ENCODE measurements around the gene EHMT1. TPM values are rescaled to one million over a fixed set of nuclear protein-coding genes. Genes with fewer than 3 reads are reported as not detected.

The EHMT1 gene
- total and polyA plus RNA-seq, 2 experiments from 2014 or later = 162 to 177 TPM

DNA sequence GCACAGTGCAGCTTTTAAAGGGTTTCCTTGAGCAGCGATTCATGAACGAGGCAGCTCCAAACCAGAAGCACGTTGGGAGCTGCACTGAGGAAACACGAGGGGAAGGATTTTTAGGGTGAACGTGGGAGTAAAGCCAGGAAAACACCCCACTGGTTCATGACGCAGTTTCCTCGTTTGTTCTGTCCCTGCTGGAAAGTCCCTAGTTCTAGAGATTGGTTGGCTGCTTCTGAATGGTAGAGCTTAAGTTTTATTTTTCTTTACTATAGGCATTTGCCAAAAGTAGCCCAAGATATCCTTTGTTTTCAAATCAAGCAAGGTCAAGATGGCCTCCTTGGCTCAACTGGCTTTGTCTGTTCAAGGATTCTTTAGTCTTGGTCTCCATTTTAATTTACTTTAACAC lies 142.2 kb downstream of the EHMT1 start:
- TF ChIP-seq, protein P1, sequence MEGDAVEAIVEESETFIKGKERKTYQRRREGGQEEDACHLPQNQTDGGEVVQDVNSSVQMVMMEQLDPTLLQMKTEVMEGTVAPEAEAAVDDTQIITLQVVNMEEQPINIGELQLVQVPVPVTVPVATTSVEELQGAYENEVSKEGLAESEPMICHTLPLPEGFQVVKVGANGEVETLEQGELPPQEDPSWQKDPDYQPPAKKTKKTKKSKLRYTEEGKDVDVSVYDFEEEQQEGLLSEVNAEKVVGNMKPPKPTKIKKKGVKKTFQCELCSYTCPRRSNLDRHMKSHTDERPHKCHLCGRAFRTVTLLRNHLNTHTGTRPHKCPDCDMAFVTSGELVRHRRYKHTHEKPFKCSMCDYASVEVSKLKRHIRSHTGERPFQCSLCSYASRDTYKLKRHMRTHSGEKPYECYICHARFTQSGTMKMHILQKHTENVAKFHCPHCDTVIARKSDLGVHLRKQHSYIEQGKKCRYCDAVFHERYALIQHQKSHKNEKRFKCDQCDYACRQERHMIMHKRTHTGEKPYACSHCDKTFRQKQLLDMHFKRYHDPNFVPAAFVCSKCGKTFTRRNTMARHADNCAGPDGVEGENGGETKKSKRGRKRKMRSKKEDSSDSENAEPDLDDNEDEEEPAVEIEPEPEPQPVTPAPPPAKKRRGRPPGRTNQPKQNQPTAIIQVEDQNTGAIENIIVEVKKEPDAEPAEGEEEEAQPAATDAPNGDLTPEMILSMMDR (conservative IDR thresholded peaks at IDR 0.05; ENCODE audit: low read depth in 2 of 2) = no peak
- TF ChIP-seq ZNF331 (CRISPR knock-in tag; IDR thresholded peaks at IDR 0.05; ENCODE audit: low read depth) = no peak
- TF ChIP-seq STAT1 (IDR thresholded peaks at IDR 0.05; ENCODE audit: unreplicated experiment) = no peak
- TF ChIP-seq, protein P2, sequence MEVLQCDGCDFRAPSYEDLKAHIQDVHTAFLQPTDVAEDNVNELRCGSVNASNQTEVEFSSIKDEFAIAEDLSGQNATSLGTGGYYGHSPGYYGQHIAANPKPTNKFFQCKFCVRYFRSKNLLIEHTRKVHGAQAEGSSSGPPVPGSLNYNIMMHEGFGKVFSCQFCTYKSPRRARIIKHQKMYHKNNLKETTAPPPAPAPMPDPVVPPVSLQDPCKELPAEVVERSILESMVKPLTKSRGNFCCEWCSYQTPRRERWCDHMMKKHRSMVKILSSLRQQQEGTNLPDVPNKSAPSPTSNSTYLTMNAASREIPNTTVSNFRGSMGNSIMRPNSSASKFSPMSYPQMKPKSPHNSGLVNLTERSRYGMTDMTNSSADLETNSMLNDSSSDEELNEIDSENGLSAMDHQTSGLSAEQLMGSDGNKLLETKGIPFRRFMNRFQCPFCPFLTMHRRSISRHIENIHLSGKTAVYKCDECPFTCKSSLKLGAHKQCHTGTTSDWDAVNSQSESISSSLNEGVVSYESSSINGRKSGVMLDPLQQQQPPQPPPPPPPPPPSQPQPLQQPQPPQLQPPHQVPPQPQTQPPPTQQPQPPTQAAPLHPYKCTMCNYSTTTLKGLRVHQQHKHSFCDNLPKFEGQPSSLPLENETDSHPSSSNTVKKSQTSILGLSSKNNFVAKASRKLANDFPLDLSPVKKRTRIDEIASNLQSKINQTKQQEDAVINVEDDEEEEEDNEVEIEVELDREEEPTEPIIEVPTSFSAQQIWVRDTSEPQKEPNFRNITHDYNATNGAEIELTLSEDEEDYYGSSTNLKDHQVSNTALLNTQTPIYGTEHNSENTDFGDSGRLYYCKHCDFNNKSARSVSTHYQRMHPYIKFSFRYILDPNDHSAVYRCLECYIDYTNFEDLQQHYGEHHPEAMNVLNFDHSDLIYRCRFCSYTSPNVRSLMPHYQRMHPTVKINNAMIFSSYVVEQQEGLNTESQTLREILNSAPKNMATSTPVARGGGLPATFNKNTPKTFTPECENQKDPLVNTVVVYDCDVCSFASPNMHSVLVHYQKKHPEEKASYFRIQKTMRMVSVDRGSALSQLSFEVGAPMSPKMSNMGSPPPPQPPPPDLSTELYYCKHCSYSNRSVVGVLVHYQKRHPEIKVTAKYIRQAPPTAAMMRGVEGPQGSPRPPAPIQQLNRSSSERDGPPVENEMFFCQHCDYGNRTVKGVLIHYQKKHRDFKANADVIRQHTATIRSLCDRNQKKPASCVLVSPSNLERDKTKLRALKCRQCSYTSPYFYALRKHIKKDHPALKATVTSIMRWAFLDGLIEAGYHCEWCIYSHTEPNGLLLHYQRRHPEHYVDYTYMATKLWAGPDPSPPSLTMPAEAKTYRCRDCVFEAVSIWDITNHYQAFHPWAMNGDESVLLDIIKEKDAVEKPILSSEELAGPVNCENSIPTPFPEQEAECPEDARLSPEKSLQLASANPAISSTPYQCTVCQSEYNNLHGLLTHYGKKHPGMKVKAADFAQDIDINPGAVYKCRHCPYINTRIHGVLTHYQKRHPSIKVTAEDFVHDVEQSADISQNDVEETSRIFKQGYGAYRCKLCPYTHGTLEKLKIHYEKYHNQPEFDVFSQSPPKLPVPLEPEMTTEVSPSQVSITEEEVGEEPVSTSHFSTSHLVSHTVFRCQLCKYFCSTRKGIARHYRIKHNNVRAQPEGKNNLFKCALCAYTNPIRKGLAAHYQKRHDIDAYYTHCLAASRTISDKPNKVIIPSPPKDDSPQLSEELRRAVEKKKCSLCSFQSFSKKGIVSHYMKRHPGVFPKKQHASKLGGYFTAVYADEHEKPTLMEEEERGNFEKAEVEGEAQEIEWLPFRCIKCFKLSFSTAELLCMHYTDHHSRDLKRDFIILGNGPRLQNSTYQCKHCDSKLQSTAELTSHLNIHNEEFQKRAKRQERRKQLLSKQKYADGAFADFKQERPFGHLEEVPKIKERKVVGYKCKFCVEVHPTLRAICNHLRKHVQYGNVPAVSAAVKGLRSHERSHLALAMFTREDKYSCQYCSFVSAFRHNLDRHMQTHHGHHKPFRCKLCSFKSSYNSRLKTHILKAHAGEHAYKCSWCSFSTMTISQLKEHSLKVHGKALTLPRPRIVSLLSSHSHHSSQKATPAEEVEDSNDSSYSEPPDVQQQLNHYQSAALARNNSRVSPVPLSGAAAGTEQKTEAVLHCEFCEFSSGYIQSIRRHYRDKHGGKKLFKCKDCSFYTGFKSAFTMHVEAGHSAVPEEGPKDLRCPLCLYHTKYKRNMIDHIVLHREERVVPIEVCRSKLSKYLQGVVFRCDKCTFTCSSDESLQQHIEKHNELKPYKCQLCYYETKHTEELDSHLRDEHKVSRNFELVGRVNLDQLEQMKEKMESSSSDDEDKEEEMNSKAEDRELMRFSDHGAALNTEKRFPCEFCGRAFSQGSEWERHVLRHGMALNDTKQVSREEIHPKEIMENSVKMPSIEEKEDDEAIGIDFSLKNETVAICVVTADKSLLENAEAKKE (CRISPR knock-in tag; IDR thresholded peaks at IDR 0.05) = no peak
- no peak for TF ChIP-seq EZH2 (IDR thresholded peaks at IDR 0.05; ENCODE audit: low read depth, unreplicated experiment)
- no peak for TF ChIP-seq POLR2AphosphoS5 (IDR thresholded peaks at IDR 0.05; ENCODE audit: low read depth)
- TF ChIP-seq ZNF114 (CRISPR knock-in tag; IDR thresholded peaks at IDR 0.05) = no peak
- TF ChIP-seq NANOG (IDR thresholded peaks at IDR 0.05; ENCODE audit: borderline replicate concordance) = no peak
- no peak for TF ChIP-seq EZH2phosphoT487 (IDR thresholded peaks at IDR 0.05; ENCODE audit: unreplicated experiment)
- TF ChIP-seq, protein P3, sequence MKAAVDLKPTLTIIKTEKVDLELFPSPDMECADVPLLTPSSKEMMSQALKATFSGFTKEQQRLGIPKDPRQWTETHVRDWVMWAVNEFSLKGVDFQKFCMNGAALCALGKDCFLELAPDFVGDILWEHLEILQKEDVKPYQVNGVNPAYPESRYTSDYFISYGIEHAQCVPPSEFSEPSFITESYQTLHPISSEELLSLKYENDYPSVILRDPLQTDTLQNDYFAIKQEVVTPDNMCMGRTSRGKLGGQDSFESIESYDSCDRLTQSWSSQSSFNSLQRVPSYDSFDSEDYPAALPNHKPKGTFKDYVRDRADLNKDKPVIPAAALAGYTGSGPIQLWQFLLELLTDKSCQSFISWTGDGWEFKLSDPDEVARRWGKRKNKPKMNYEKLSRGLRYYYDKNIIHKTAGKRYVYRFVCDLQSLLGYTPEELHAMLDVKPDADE (IDR thresholded peaks at IDR 0.05) = no peak
- TF ChIP-seq CREB1 (CRISPR knock-in tag; IDR thresholded peaks at IDR 0.05; ENCODE audit: low read depth) = no peak
- no peak for TF ChIP-seq JUNB (IDR thresholded peaks at IDR 0.05; ENCODE audit: unreplicated experiment)
- TF ChIP-seq, protein P4, sequence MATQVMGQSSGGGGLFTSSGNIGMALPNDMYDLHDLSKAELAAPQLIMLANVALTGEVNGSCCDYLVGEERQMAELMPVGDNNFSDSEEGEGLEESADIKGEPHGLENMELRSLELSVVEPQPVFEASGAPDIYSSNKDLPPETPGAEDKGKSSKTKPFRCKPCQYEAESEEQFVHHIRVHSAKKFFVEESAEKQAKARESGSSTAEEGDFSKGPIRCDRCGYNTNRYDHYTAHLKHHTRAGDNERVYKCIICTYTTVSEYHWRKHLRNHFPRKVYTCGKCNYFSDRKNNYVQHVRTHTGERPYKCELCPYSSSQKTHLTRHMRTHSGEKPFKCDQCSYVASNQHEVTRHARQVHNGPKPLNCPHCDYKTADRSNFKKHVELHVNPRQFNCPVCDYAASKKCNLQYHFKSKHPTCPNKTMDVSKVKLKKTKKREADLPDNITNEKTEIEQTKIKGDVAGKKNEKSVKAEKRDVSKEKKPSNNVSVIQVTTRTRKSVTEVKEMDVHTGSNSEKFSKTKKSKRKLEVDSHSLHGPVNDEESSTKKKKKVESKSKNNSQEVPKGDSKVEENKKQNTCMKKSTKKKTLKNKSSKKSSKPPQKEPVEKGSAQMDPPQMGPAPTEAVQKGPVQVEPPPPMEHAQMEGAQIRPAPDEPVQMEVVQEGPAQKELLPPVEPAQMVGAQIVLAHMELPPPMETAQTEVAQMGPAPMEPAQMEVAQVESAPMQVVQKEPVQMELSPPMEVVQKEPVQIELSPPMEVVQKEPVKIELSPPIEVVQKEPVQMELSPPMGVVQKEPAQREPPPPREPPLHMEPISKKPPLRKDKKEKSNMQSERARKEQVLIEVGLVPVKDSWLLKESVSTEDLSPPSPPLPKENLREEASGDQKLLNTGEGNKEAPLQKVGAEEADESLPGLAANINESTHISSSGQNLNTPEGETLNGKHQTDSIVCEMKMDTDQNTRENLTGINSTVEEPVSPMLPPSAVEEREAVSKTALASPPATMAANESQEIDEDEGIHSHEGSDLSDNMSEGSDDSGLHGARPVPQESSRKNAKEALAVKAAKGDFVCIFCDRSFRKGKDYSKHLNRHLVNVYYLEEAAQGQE (IDR thresholded peaks at IDR 0.05; ENCODE audit: unreplicated experiment) = no peak
- H3F3A ChIP-seq (replicated peaks; ENCODE audit: low read depth) = 0 out of 2 replicates have a peak, but pooled peaks cover 3% of the 10 kb centered on the region
- H3K4me1 ChIP-seq (ENCODE audit: insufficient read depth) = no peaks in the 10 kb centered on the region
- H3K36me3 Mint-ChIP-seq (ENCODE audit: low read depth) = peaks cover 81% of the 10 kb centered on the region
- no peak overlapping the region for H2AFZ ChIP-seq
- 0 out of 2 replicates have a peak overlapping the region, but pooled peaks have one; percentile 50 for H3K27ac ChIP-seq (ENCODE audit: low read depth)
- H3K27ac Mint-ChIP-seq = peak overlapping the region; percentile 81
- no peak overlapping the region for H3K4me3 Mint-ChIP-seq
- H3K4me1 Mint-ChIP-seq = peaks cover 15% of the 10 kb centered on the region
- peaks cover 6% of the 10 kb centered on the region for H3K27me3 Mint-ChIP-seq (ENCODE audit: insufficient read depth, low read depth, poor library complexity)
- H3K4me3 ChIP-seq = no peak overlapping the region
- peaks cover 39% of the 10 kb centered on the region for H3K79me2 ChIP-seq (replicated peaks; ENCODE audit: insufficient read depth)
- no peaks in the 10 kb centered on the region for H3K9me3 Mint-ChIP-seq
- H3K27me3 ChIP-seq (ENCODE audit: insufficient read depth) = no peaks in the 10 kb centered on the region
- ATAC-seq (no peak), DNase-seq (ENCODE audit: low spot score) (no peak)
- no peaks in the 10 kb centered on the region for H3K9me2 ChIP-seq (ENCODE audit: insufficient read depth)
- peaks cover 34% of the 10 kb centered on the region for H3K36me3 ChIP-seq (ENCODE audit: insufficient read depth)
- peaks cover 16% of the 10 kb centered on the region for H4K20me1 ChIP-seq (replicated peaks; ENCODE audit: insufficient read depth)
- H3K4me2 ChIP-seq = no peak overlapping the region
